Nucleus accumbens (tissue), 56 donors: ENCODE data around the gene ANKRD11.
"Not testable (repeated sequence)": the region's sequence is repeated elsewhere in the genome, so short reads cannot be mapped to it uniquely, and the experiment has no call there.

Experiments
- DNase-seq, 56 donors: peaks; one replicate each; lab custom pipeline; 2025; lab: John Stamatoyannopoulos, UW

ANKRD11 gene

DNA sequence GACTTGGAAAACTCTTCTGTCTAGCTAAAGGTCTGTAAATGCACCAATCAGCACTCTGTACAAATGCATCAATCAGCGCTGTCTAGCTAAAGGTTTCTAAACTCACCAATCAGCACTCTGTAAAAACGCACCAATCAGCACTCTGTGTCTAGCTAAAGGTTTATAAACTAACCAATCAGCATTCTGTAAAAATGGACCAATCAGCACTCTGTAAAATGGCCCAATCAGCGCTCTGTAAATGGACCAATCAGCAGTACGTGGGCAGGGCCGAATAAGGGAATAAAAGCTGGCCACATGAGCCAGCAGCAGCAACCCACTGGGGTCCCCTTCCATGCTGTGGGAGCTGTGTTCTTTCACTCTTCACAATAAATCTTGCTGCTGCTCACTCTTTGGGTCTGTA is 55.3 kb downstream of the ANKRD11 start:
- not testable (repeated sequence) for DNase-seq

DNA sequence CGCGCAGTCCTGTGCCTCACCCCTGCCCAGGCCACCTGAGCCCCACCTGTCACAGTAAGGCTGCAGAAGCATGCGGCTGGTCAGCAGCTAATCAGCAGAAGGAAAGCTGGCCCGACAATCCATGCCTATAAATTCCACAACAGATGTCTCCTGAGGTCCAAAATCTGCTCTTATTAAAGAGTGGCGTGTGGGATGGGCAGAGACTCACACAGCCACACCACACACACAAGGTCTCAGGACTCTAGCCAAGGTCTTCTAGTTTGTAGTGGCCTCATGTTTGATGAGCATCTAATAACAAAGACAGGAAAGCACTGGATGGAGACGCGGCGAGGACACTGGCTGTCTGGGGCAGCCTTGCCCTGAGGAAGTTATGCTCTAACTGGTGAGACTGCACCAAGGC is 55.9 kb downstream of the ANKRD11 start:
- DNase-seq, result no peak

DNA sequence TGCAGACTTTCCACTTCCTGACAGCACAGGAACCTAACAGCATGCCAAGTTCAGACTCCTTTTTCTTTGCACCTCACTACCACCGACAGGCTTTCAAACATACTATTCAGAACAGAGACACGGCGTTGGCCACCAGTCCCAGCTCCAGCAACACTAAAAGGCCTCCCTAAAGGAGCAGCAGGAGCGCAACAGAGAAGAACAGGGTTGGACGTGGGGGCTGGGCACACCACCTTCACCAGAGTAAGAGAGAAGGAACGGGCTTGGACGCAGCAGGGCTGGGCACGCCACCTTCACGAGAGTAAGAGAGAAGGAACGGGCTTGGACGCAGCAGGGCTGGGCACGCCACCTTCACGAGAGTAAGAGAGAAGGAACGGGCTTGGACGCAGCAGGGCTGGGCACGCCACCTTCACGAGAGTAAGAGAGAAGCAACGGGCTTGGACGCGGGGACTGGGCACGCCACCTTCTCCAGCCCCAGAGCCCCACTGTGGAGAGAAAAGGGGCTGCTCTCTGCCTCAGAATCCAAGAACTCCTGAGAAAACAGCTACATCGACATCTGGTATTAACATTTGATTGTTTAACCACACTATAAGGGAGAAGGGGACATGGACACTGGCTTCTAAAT is 56.9 kb downstream of the ANKRD11 start:
- not testable (repeated sequence) for DNase-seq

DNA sequence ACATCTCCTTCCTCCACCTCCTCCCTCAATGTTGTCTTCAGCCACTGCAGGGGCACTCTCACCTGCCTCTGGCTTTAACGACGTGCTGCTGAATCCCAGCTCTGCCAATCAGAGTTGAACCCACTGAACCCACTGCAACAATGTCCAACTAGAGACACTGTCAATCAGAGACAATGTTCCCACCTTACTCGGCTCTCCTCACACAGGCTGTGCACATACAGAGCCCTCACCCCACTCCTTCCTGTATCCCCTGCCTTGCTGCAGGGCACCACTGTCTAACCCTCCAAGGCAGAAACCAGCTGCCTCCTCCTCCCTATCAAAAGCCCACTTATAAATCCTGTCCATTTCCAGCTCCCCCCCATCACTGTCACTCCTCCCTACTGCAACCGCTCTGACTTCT is 58.7 kb downstream of the ANKRD11 start:
- no peak for DNase-seq

DNA sequence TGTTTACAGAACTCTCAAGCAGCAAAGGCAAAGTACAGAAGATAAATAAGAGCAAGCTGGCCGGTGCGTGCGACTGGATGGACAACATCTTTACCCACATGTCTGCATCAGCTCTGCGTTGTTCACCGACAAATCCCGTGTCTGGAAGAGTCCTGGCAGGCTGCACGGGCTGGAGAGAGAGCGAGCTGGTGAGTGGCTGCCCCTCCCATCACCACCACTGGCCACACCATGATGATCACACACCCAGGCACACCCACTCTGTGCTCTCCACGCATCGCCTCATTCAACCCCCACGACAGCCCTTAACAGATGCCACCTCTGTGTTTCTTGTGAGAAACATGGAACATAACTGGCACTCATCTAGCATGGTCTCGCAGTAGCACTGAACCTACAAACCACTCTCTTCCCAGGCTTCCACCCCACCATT is 59.2 kb downstream of the ANKRD11 start:
- DNase-seq, result peak in 2 of 56 donors; percentile 19 to 27

DNA sequence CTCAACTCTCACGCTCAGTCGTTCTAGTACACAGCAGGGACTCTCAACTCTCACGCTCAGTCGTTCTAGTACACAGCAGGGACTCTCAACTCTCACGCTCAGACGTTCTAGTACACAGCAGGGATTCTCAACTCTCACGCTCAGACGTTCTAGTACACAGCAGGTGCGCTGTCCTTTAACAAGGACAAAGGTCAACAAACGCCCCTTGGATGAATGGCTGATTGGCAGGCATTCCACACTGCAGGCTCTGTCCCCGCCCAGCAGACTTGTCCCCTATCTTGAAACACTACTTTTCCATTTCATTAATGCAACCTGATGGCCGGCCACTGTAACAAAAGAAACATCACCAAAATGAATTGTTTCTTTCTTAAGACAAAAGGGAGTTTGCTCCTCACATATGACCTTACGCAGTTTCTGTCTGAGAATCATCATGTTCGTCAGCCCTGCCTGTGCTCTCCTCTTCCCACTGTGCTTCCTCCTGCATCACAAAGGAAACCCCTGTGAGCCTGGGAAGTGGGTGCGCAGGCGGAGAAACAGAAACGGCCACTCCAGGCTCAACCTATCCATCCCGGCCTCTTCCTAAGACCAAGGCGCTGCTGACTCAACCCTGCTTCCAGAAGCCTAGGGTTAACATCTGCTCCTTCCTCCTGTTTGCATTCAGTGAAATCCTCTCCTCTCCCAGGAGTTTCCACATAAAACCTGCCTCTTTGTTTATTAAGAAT is 59.8 kb downstream of the ANKRD11 start:
- DNase-seq, result no peak

DNA sequence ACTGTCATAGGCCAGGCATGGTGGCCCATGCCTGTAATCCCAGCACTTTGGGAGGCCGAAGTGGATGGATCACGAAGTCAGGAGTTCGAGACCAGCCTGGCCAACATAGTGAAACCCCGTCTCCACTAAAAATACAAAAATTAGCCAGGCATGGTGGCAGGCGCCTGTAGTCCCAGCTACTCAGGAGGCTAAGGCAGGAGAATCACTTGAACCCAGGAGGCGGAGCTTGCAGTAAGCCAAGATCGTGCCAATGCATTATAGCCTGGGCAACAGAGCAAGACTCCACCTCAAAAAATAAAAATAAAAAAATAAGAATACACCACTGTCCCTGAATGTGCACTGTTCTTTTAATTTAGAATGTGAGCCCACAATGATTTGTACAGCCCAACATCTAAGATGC is 61.8 kb downstream of the ANKRD11 start:
- DNase-seq, result not testable (repeated sequence)

DNA sequence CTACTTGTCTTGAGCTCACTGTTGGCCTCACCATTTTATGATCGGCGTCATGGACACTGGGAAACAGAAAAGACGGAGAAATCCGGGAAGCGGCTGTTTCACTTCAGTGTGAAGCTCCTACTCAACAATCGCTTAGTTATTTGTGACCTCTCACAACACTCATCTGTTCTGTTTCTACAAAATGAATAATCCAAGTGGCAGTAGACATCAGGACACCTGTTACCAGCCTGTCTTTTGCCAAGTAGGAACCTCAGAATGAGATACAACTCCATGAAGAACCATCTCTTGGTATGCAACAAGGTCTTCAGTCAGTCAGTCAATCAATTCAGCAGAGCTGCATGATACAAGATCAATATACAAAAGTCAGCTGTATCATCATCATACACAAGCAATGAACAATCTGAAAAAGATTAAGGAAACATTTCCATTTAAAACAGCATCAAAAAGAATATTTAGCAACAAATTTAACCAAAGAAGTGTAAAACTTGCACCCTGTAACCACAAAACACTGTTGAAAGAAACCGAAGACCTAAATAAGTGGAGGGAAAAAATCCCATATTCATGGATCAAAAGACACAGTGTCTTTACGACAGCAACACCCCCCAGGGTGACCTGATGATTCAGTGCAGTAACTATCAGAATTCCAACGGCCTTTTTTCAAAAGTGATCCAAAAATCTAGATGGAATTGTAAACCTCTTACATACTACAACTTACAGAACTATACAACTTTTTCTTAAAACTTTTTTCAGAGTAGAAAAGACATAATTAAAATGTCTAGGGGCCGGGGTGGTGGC is 63.4 kb downstream of the ANKRD11 start:
- DNase-seq, result no peak

DNA sequence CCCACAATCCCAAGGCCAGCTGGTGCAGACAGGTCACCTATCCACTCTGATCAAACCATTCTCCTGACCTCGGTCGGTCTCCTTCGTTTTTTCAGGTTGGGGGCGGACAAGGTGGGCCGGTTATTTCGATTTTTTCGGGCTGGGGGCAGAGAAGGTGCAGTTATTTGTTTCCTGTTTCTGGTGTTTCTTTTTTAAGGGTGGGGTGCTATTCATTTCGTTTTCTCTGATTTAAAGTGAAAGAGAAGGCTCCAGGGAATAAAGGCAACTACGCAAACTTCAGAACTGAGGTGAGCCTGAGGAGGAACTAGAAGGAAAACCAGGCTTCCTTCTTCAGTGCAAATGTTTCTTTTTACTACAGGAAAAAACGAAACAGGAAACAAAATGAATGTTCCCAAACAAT is 64.8 kb downstream of the ANKRD11 start:
- no peak for DNase-seq

DNA sequence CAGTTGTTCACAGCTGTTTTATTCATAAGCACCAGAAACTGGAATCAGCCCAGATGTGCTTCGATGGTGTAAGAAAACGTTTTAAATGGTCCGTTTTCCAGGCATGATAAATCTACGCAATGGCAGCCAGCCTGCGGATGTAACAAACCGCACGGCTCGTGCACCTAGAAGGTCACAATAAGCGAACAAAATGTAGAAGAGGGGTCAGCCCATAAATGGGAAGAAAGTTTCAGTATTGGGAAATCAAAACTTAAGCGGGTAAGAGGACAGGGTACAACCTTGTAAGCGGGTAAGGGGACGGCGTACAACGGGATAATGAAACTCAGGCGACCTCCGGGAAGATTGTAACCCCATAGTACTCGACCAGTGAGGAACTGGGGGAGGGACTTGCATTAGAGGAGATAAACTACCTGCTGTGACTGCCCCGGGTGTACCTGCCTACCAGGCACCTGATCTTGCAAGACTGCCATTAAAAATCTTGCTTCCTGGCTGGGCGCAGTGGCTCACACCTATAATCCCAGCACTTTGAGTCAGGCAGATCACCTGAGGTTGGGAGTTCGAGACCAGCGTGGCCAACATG is 66.6 kb downstream of the ANKRD11 start:
- DNase-seq, result no peak

DNA sequence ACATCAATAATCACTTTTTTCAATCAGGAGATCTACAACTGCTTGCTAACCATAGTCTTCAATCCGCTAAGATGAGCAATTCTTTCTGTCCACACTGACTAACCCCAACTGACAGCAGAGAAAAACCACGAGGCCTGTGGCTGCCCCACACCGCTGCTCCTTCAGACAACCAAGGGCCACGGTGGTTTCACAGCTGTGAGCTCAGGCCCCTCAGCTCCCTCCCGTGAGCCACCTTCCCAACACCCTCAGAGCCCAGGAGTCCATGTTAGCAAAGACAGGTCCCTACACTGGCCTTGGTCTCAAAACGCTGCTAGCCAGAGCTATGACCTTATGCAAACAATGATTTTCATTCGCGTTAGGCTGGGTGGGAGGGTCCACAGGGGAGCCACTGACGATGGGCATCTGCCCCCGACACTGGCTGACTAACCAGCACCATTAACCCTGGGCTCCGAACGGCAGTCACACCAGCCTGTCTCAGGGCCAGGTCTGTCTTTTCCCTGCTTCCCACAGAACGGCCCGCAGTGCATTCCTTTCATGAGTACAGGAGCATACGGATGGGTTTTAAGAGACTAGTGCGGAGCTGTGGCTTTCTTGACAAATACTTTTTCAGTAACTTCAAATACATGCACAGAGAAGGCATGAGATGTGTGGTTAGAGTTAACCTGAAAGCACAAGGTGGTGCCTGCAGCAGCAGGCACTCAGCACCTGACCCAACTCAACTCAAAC is 67.3 kb downstream of the ANKRD11 start:
- no peak for DNase-seq

DNA sequence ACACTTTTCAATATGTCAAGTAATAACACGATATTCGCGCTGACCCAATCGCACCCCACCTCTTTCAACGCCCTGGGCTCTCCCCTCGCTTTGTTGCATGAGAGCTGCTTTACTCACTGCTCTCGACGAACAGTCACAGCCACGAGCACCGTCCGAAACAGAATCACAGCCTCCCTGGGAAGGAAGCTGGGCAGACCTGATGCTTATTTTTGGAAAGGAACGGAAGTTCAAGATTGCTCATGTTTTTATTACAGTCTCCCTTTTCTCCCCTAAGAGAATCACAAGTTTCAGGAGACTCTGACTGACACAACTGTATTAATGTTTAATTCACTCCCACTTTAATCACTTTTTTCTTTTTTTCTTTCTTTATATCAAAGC is 67.8 kb downstream of the ANKRD11 start:
- DNase-seq, result no peak

DNA sequence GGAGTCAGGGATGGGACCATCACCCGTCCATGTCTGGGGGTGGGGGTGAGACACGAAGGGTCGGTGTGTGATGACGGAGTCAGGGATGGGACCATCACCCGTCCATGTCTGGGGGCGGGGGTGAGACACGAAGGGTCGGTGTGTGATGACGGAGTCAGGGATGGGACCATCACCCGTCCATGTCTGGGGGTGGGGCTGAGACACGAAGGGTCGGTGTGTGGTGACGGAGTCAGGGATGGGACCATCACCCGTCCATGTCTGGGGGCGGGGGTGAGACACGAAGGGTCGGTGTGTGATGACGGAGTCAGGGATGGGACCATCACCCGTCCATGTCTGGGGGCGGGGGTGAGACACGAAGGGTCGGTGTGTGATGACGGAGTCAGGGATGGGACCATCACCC is 69.1 kb downstream of the ANKRD11 start:
- DNase-seq, result not testable (repeated sequence)

DNA sequence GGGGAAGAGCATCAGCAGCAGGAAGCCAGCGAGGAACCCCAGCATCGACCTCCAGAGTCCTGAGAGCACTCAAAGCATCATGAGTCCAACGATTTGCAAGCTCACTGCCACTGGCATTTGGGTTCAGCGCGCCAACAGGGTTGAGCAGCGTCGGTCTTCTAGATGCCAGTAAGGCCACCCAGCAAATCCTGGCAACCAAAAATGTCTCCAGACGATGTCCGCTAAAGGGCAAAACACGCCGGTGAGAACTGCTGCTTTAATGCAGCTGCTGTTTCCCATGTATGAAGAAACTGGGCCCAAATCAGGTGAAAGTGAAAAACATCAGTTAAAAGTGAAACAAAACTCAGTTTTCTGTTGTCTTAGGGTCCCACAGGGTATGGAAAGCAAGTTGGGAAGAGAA is 70.2 kb downstream of the ANKRD11 start:
- DNase-seq, result peak in 10 of 56 donors; percentile 17 to 45 (median 41)

DNA sequence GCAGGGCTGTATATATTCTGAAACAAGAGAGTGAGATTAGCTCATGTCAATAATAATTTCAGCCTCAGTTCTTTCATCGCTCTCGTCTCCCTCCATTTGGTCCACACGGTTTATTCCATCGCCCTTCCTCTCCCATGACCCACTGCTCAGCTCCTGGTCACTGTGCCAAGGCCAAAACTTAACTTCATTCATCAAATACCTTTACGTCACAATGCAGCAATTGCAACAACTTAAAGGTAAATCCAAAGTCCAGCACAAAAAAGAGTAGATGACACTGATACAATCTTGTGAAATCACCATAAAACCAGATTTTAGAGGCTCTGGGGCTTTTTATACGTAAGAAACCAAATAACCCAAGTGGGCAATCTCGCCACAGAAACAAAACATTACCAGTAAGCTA is 72.0 kb downstream of the ANKRD11 start:
- no peak for DNase-seq

DNA sequence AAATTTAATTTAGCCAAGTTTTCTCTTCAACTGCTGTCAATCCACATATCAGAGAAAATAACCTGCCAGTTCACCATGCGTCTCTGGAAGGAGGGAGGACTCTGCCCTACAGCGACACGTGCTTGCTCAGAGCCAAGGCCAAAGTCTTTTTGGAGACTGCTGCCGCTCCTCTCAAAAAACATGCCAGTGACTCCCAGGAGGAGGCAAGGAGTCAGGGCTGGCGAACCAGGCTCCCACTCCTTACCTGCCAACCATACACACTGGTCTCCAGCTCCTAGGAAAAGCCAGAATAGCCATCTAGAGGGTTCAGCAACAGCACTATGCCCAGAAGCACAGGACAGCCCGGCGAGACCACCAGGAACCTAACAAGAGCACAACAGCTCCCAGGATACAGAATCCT is 73.0 kb downstream of the ANKRD11 start:
- no peak for DNase-seq

DNA sequence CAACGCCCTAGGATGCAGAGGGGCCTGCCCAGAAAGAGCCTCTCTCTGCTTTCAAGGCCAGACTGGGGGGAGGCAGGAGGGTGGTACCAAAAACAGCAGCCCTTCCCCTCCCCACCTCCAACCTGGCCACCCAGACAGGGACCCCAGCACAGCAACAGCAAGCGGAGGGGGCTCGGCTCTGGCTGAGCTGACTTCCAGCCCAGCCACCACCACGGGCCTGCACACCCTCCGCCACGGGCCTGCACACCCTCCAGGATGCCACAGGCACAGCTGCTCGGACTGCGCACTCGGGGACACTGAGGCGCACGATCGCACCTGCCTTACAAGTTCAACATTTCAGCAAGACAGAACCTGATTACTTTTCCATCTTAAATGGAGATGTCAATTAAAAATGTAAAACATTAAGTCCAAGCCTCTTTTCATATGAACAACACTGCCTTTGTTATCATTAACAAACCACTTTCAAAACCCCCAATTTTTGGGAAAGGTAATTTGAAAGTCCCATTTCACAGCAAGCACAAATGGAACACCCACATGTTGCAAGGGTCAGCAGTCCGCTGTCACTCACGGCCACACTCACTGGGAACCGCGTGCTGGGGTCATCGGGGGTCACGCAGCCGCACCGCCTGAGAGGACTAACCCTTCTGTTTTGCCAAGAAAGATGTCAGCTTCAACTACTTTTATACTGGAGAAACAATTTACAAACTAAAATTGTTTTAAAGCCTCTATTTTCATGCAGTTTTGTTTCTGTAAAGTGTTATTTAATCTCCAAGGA is 76.4 kb downstream of the ANKRD11 start:
- DNase-seq, result no peak

DNA sequence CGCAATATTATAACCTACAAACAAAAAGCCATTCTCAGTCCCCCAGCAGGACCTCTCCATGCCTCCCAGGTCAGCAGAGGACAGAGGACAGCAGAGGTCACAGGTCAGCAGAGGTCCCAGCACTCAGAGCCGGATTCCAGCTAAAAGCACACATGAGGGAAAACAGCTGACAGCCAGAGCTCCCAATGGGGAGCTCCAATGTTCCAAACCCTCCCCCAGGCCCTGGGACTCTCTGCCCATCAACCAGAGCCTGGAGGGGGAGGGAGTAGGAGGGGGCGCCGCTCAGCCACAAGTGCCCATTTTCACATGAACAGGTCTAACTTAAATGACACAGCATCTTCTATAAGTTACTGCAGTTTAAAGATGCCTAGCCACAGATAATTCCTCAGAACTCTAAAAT is 77.5 kb downstream of the ANKRD11 start:
- DNase-seq, result no peak

DNA sequence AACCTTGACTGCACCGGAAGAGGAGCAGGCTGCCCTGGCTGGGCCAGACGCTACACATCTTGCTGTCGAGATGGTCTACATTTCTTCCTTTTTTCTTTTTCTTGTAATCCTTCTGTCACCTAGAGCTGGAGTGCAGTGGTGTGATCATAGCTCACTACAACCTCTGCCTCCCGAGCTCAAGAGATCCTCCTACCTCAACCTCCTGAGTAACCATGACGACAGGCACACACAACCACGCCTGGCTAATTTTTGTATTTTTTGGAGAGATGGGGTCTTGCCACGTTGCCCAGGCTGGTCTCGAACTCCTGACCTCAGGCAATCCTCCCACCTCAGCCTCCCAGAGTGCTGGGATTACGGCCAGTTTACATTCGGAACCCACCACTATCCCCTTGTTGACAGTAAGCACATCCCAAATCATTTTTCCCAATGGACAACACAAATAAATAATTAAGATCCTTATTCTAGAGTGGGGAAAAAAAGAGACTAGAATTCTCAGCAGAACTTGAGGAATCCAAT is 79.0 kb downstream of the ANKRD11 start:
- no peak for DNase-seq
